Tibial nerve (tissue), 4 donors: ENCODE results near the gene CDH8.

Experiments
- CTCF ChIP-seq, 5 experiments: fragments of 200-600 bp in 3 of 5; fragments of 450-650 bp in 2 of 5; sonication (generic) in 3 of 5; IDR thresholded peaks; one replicate each; pipeline ENCODE4 v1.5.1; 2016 to 2019; ENCODE audit warnings: antibody characterized with exemption in 5 of 5, mild to moderate bottlenecking in 3 of 5, moderate library complexity in 2 of 5
- EP300 ChIP-seq, 2 donors: sonication (generic); formaldehyde crosslinking; IDR thresholded peaks; one replicate each; pipeline ENCODE4 v1.6.1; 2017; ENCODE audit warnings: antibody characterized with exemption in 2 of 2, mild to moderate bottlenecking in 1 of 2
- POLR2A ChIP-seq, 2 donors: fragments of 450-650 bp; IDR thresholded peaks; one replicate each; pipeline ENCODE4 v1.6.1; 2017; ENCODE audit warnings: antibody characterized with exemption in 2 of 2, mild to moderate bottlenecking in 2 of 2, moderate library complexity in 2 of 2

GRCh38 chr16:62038646-62039045 lies 2.4 kb upstream of the CDH8 start:
- TF ChIP-seq CTCF (IDR thresholded peaks at IDR 0.05), result no peak
- no peak for TF ChIP-seq EP300 (IDR thresholded peaks at IDR 0.05)
- no peak for TF ChIP-seq POLR2A (IDR thresholded peaks at IDR 0.05)
